ENCODE results near the gene NPIPB6.
"Not testable (repeated sequence)": the region's sequence is repeated elsewhere in the genome, so short reads cannot be mapped to it uniquely, and the experiment has no call there.

Gene NPIPB6

GRCh38 chr16:28363408-28363807, at the start of gene NPIPB6:
NPIPB6 (minus strand) TSS chr16:28363508; CDS start chr16:28362822, 686 bp downstream.
- DNase-seq = not testable (repeated sequence)

GRCh38 chr16:28403220-28404072, 40.1 kb upstream of the NPIPB6 start, which contains the start of gene EIF3CL:
EIF3CL (minus strand) TSS chr16:28403841; CDS start chr16:28403618, 223 bp downstream.
- DNase-seq = not testable (repeated sequence)

GRCh38 chr16:28392054-28392453, 28.7 kb upstream of the NPIPB6 start:
- DNase-seq = not testable (repeated sequence)

- DNase-seq = not testable (repeated sequence)
Observed at GRCh38 chr16:28382177-28382867, 19.0 kb upstream of the NPIPB6 start.

GRCh38 chr16:28377822-28378221, 14.5 kb upstream of the NPIPB6 start:
- DNase-seq = not testable (repeated sequence)

- not testable (repeated sequence) for DNase-seq
Observed at GRCh38 chr16:28377108-28377625, 13.9 kb upstream of the NPIPB6 start.

GRCh38 chr16:28375115-28375514, 11.8 kb upstream of the NPIPB6 start:
- DNase-seq = not testable (repeated sequence)

GRCh38 chr16:28374281-28374680, 11.0 kb upstream of the NPIPB6 start:
- DNase-seq = not testable (repeated sequence)

GRCh38 chr16:28367926-28368325, 4.6 kb upstream of the NPIPB6 start:
- not testable (repeated sequence) for DNase-seq

- not testable (repeated sequence) for DNase-seq
Observed at GRCh38 chr16:28364268-28365173, 1.2 kb upstream of the NPIPB6 start.

GRCh38 chr16:28362600-28362999, 708 bp downstream of the NPIPB6 start:
- not testable (repeated sequence) for DNase-seq

GRCh38 chr16:28338230-28338629, 25.1 kb downstream of the NPIPB6 start:
- not testable (repeated sequence) for DNase-seq

- DNase-seq = not testable (repeated sequence)
Observed at GRCh38 chr16:28336940-28337710, 26.2 kb downstream of the NPIPB6 start.

GRCh38 chr16:28335678-28336077, 27.6 kb downstream of the NPIPB6 start:
- DNase-seq = not testable (repeated sequence)

GRCh38 chr16:28332632-28333031, 30.7 kb downstream of the NPIPB6 start:
- DNase-seq = not testable (repeated sequence)

- not testable (repeated sequence) for DNase-seq
Observed at GRCh38 chr16:28330981-28331380, 32.3 kb downstream of the NPIPB6 start.

- DNase-seq = not testable (repeated sequence)
Observed at GRCh38 chr16:28330232-28330631, 33.1 kb downstream of the NPIPB6 start.

Data from erythroblast (primary cell).